ENCODE data around the gene FBXL19. TPM values are rescaled to one million over a fixed set of nuclear protein-coding genes. Genes with fewer than 3 reads are reported as not detected.

The FBXL19 gene
- total and polyA plus RNA-seq, 9 of the 15 experiments (the other 6 are each of a cell fraction or from before 2014, with no cell fraction given), result 0.13 to 48.0 (median 13.5) TPM; not detected in 1

GRCh38 chr16:30927789-30928378 is 4.5 kb downstream of the FBXL19 start (continued):
- peak in 1 of 2 experiments; percentile 94 for TF ChIP-seq AFF1 (IDR thresholded peaks at IDR 0.05; ENCODE audit: low read depth in 1 of 2, partially characterized antibody in 2 of 2)
- TF ChIP-seq THRB (CRISPR knock-in tag; conservative IDR thresholded peaks at IDR 0.05), result 0 out of 2 replicates have a peak, but pooled peaks have one; percentile 32
- TF ChIP-seq CEBPG (CRISPR knock-in tag; IDR thresholded peaks at IDR 0.05), result no peak
- no peak for TF ChIP-seq CEBPG (tag; conservative IDR thresholded peaks at IDR 0.05 in 1 of 2, IDR thresholded peaks at IDR 0.05 in 1 of 2)
- peak; percentile 55; the same call in 1 of the 2 replicates for TF ChIP-seq SP1 (CRISPR knock-in tag; IDR thresholded peaks at IDR 0.05)
- no peak for TF ChIP-seq MTF1 (CRISPR knock-in tag; IDR thresholded peaks at IDR 0.05; ENCODE audit: borderline replicate concordance)
- 0 out of 6 replicates have a peak, but pooled peaks of 1 of the 3 experiments have one; percentile 4 for TF ChIP-seq CTCF (IDR thresholded peaks at IDR 0.05 in 2 of 3, conservative IDR thresholded peaks at IDR 0.05 in 1 of 3; ENCODE audit: insufficient read depth in 2 of 3, low read depth in 1 of 3, low read length in 3 of 3)
- no peak for TF ChIP-seq CBFB (CRISPR knock-in tag; IDR thresholded peaks at IDR 0.05)

All from K562 (cell line).